Astrocyte (in vitro differentiated cells and primary cell): ENCODE measurements around the gene TLL1. TPM values are rescaled to one million over a fixed set of nuclear protein-coding genes. Genes with fewer than 3 reads are reported as not detected.

Source experiments
- DNase-seq: peaks from one replicate; pipeline ENCODE4 v3.0.0-alpha.2; 2010; ENCODE audit warnings: low read depth
- FAIRE-seq: peaks from 2 replicates; lab custom pipeline; 2011; peaks lifted over from hg19 to GRCh38; lab: Jason Lieb, UNC
- H2AFZ ChIP-seq: 2 replicates; pipeline ENCODE4 v1.6.0; 2012; ENCODE audit warnings: low read depth, low read length, inconsistent platforms
- H3K27ac ChIP-seq: 2 replicates; pipeline ENCODE4 v1.5.1; 2011; ENCODE audit warnings: low read depth, low read length, inconsistent platforms
- H3K27me3 ChIP-seq: 2 replicates; pipeline ENCODE4 v1.6.0; 2011; ENCODE audit warnings: low read length, inconsistent platforms; ENCODE audit not compliant: insufficient read depth
- H3K36me3 ChIP-seq: 2 replicates; pipeline ENCODE4 v1.5.1; 2011; ENCODE audit warnings: low read length, inconsistent platforms; ENCODE audit not compliant: insufficient read depth
- H3K4me1 ChIP-seq: 2 replicates; pipeline ENCODE4 v1.5.1; 2011; ENCODE audit warnings: low read length, inconsistent platforms; ENCODE audit not compliant: insufficient read depth
- H3K4me2 ChIP-seq: 2 replicates; pipeline ENCODE4 v1.6.0; 2012; ENCODE audit warnings: low read length, inconsistent platforms
- H3K4me3 ChIP-seq: 2 replicates; pipeline ENCODE4 v1.5.1; 2011; ENCODE audit warnings: low read depth, mild to moderate bottlenecking, low read length, inconsistent platforms; ENCODE audit not compliant: insufficient read depth
- H3K79me2 ChIP-seq: 2 replicates; pipeline ENCODE4 v1.6.0; 2012; ENCODE audit warnings: mild to moderate bottlenecking, low read length, inconsistent platforms; ENCODE audit not compliant: insufficient read depth
- H3K9ac ChIP-seq: 2 replicates; pipeline ENCODE4 v1.6.0; 2012; ENCODE audit warnings: mild to moderate bottlenecking, low read length, inconsistent platforms
- H3K9me3 ChIP-seq: 2 replicates; pipeline ENCODE4 v1.5.1; 2012; ENCODE audit warnings: low read depth, mild to moderate bottlenecking, low read length, inconsistent platforms; ENCODE audit not compliant: insufficient read depth
- H4K20me1 ChIP-seq: 2 replicates; pipeline ENCODE4 v1.6.0; 2012; ENCODE audit warnings: low read length, inconsistent platforms; ENCODE audit not compliant: insufficient read depth
- H3K27ac Mint-ChIP-seq: one replicate; pipeline ENCODE4 v1.8.0; 2021; ENCODE audit warnings: mild to moderate bottlenecking, mixed read lengths; ENCODE audit not compliant: unreplicated experiment
- H3K27me3 Mint-ChIP-seq: one replicate; pipeline ENCODE4 v1.8.0; 2021; ENCODE audit warnings: low read depth, mixed read lengths; ENCODE audit not compliant: unreplicated experiment
- H3K36me3 Mint-ChIP-seq: one replicate; pipeline ENCODE4 v1.8.0; 2021; ENCODE audit warnings: low read depth, mixed read lengths; ENCODE audit not compliant: unreplicated experiment
- H3K4me1 Mint-ChIP-seq: one replicate; pipeline ENCODE4 v1.8.0; 2021; ENCODE audit warnings: low read depth, mixed read lengths; ENCODE audit not compliant: unreplicated experiment
- H3K4me3 Mint-ChIP-seq: one replicate; pipeline ENCODE4 v1.8.0; 2021; ENCODE audit warnings: mild to moderate bottlenecking, moderate library complexity, mixed read lengths; ENCODE audit not compliant: unreplicated experiment
- H3K9me3 Mint-ChIP-seq: one replicate; pipeline ENCODE4 v1.8.0; 2021; ENCODE audit warnings: mild to moderate bottlenecking, mixed read lengths; ENCODE audit not compliant: unreplicated experiment
- CTCF ChIP-seq: IDR thresholded peaks from 2 replicates; pipeline ENCODE4 v1.5.1; 2011; ENCODE audit warnings: low read depth, mild to moderate bottlenecking, inconsistent platforms, low read length, moderate library complexity; ENCODE audit not compliant: insufficient read depth
- EZH2 ChIP-seq: IDR thresholded peaks from 2 replicates; pipeline ENCODE4 v1.6.1; 2012; ENCODE audit warnings: mild to moderate bottlenecking, low read length, inconsistent platforms; ENCODE audit not compliant: insufficient read depth
- total RNA-seq: library from RNA; stranded (reverse); gene quantifications from 2 replicates; pipeline ENCODE4 v1.2.1, GENCODE V29; 2021

TLL1 gene
- total RNA-seq, 1 donor from 2014 or later, result 2.7 TPM

- Mint-ChIP-seq H3K4me1 (no peaks in the 10 kb centered on the region), H3K9me3 (peaks cover 5% of the 10 kb centered on the region), H3K36me3 (no peaks in the 10 kb centered on the region), H3K27ac (no peak overlapping the region), H3K27me3 (no peaks in the 10 kb centered on the region), H3K4me3 (no peak overlapping the region)
- Histone ChIP-seq H2AFZ (no peak overlapping the region), H3K4me2 (no peak overlapping the region), H3K4me3 (no peak overlapping the region), H3K4me1 (no peaks in the 10 kb centered on the region), H3K9me3 (no peaks in the 10 kb centered on the region), H3K9ac (no peak overlapping the region), H3K27me3 (no peaks in the 10 kb centered on the region), H3K36me3 (no peaks in the 10 kb centered on the region), H3K27ac (no peak overlapping the region), H4K20me1 (no peaks in the 10 kb centered on the region), H3K79me2 (no peaks in the 10 kb centered on the region)
- TF ChIP-seq EZH2 (no peak), CTCF (no peak)
- FAIRE-seq (no peak), DNase-seq (peak; percentile 32)
Observed at GRCh38 chr4:166128403-166128802, 255.4 kb downstream of the TLL1 start.

- H3K79me2 ChIP-seq, result no peaks in the 10 kb centered on the region
- no peak overlapping the region for H2AFZ ChIP-seq
- TF ChIP-seq CTCF, result no peak
- TF ChIP-seq EZH2, result no peak
- Mint-ChIP-seq H3K36me3 (no peaks in the 10 kb centered on the region), H3K27me3 (no peaks in the 10 kb centered on the region), H3K27ac (no peak overlapping the region), H3K4me3 (no peak overlapping the region), H3K9me3 (peaks cover 7% of the 10 kb centered on the region), H3K4me1 (no peaks in the 10 kb centered on the region)
- H3K4me1 ChIP-seq, result no peaks in the 10 kb centered on the region
- no peak overlapping the region for H3K4me3 ChIP-seq
- H3K27ac ChIP-seq, result no peak overlapping the region
- H4K20me1 ChIP-seq, result no peaks in the 10 kb centered on the region
- no peaks in the 10 kb centered on the region for H3K27me3 ChIP-seq
- no peak overlapping the region for H3K4me2 ChIP-seq
- no peaks in the 10 kb centered on the region for H3K9me3 ChIP-seq
- no peak for FAIRE-seq
- DNase-seq, result no peak
- no peaks in the 10 kb centered on the region for H3K36me3 ChIP-seq
- no peak overlapping the region for H3K9ac ChIP-seq
Observed at GRCh38 chr4:166134285-166134684, 261.2 kb downstream of the TLL1 start.

GRCh38 chr4:166140951-166141350 lies 267.9 kb downstream of the TLL1 start:
- Histone ChIP-seq H3K27ac (no peak overlapping the region), H3K79me2 (no peaks in the 10 kb centered on the region), H3K9me3 (no peaks in the 10 kb centered on the region), H4K20me1 (no peaks in the 10 kb centered on the region), H3K4me1 (no peaks in the 10 kb centered on the region), H3K4me2 (no peak overlapping the region), H3K27me3 (no peaks in the 10 kb centered on the region), H2AFZ (no peak overlapping the region), H3K36me3 (no peaks in the 10 kb centered on the region), H3K9ac (no peak overlapping the region), H3K4me3 (no peak overlapping the region)
- TF ChIP-seq EZH2 (no peak), CTCF (no peak)
- H3K36me3 Mint-ChIP-seq, result no peaks in the 10 kb centered on the region
- H3K27ac Mint-ChIP-seq, result no peak overlapping the region
- no peak overlapping the region for H3K4me3 Mint-ChIP-seq
- DNase-seq, result no peak
- peaks cover 1% of the 10 kb centered on the region for H3K9me3 Mint-ChIP-seq
- H3K27me3 Mint-ChIP-seq, result no peaks in the 10 kb centered on the region
- H3K4me1 Mint-ChIP-seq, result no peaks in the 10 kb centered on the region
- no peak for FAIRE-seq
